CD4-positive, alpha-beta T cell treated with Interleukin-15 for 4 hours (primary cell): ENCODE results near the gene CCDC194.
A peak's percentile ranks its signal among the peaks of the same experiment; 100 is the strongest.

Experiments
- DNase-seq: peaks from one replicate; pipeline ENCODE4 v3.0.0-alpha.2; 2020; ENCODE audit warnings: low spot score

The CCDC194 gene

DNA sequence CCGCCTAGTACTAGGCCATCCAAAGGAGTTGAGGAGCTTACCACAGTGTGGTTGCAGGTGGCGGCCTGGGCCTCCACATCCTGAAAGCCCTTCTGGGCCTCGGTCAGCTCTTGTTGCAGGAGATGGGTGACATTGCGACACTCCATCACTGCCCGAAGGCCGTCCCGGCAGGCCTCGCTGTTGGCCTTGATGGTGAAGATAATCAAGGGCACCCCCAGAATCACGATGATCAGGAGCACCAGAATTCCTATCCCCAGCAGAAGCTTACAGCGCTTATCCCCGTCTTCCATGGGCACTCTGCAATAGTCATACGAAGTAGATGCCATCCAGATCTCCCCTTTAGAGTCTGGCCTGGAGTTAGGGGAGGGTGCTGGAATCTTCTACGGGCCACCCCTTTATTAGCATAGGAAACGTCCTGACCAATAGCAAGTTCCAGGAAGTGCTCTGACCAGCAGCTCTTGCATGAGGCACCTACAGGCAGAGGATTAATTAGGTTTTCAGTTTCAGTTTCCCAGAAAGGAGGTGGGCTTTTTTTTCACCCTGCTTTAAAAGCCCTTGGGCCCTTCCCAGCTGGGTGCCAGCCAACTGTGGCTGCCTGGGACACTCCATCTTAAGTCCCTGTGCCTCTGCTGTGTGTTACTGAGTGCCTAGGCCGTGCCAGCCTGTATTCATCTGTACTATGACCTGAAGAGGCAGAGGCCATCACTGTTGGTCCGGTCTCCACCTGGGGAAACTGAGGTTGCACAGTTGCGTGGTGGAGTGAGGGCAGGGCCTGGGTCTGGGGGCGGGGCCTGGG, 11.5 kb upstream of the CCDC194 start, which contains the start of gene BST2:
TSS of gene BST2 (minus strand) at position 381 of the 796 bp plus-strand sequence. CDS start at position 326, 55 bp downstream.
- peak; percentile 71 for DNase-seq

DNA sequence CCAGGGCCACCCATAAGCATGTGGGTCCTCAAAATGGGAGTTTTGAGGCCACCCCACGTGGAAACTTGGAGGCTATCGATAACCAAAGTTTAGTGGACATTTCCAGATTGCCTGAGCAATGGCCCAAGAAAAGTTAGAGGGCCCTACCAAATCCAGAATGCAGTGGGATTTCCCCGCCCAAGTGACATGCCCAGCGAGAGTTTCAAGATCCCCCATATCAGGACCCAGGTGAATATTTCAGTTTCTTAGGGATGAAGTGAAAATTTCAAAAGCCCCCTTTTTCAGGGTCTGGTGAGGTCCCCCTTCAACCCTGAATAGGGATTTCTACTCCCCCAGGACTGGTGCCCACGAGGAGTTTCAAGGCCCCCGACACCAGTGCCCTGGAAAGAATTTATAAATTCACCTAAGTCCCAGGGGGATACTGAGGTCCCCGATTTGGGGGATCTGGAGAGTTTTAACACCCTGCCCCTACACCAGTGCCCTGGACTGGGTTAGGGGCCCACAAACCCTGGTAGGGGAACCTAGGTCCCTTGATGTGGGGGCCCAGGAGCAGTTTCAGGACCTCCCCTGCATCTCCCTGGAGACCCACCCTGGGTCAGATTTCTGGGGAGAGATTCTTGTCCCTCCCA, 10.7 kb upstream of the CCDC194 start:
- no peak for DNase-seq

DNA sequence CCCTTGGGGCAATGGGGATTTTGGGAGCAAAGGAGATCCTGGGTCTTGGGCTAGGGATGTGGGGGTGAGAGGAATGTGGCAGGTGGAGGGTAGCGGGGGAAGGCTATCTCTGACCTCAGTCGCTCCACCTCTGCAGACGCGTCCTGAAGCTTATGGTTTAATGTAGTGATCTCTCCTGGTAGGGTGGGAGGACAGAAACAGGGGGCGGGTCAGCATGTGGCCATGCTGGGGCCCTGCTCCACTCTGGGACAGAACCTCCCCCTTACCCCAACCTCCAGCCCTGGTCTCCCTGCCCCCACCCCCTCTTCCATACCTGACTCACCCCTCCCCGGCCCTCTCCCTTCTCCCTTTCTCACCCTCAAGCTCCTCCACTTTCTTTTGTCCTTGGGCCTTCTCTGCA, 10.0 kb upstream of the CCDC194 start:
- DNase-seq = no peak

DNA sequence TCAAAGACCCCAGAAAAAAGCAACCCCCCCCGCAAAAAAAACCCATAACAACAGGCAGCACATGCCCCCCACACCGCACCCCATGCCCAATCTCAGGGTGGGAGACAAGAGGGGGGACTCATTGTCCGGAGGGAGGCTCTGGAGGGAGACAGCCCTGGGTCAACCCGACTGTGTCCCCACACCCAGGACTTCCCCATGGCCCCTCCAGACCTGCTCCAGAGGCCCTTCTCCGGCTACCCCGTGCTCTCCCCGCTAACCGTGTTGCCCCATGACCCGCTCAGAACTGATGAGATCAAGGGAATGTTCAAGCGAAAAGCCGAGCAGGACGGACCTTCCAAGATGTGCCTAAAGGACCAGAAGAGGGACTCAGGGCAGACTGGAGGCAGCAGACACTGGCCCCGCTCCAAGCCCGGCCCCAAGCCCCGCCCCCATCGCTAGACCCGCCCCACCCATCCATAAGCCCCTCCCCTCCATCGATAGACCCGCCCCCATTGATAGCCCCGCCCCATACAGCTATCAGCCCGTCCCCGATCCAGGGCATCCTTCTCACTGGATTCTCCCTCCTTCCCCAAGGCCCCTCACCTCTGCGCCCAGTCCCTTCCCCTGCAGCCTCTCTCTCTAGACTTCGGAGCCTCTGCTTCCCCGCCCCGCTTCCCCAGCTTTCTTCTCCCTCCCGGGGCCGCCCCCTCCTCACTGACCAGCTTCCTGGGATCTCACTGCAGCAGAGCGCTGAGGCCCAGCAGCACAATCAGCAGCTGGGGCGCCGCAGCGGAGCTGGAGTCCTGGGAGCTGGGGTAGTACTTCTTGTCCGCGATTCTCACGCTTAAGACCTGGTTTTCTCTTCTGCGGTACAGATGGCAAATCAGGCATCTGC, 9.2 kb upstream of the CCDC194 start:
- no peak for DNase-seq

DNA sequence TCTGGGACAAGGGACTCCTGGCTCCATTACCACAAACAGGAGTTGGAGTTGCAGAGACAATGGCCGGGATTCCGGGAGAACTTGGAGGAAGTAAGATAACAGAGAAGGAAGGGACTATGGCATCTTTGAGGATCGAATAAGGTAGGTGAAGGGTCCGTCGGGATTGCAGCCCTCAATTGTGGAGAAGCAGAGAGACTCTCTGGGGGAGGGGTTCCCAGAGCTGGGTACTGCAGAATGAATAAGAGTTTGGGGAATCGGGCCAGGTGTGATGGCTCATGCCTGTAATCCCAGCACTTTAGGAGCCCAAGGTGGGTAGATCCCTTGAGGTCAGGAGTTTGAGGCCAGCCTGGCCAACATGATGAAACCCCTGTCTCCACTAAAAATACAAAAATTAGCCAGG, 7.6 kb upstream of the CCDC194 start:
- DNase-seq = no peak

DNA sequence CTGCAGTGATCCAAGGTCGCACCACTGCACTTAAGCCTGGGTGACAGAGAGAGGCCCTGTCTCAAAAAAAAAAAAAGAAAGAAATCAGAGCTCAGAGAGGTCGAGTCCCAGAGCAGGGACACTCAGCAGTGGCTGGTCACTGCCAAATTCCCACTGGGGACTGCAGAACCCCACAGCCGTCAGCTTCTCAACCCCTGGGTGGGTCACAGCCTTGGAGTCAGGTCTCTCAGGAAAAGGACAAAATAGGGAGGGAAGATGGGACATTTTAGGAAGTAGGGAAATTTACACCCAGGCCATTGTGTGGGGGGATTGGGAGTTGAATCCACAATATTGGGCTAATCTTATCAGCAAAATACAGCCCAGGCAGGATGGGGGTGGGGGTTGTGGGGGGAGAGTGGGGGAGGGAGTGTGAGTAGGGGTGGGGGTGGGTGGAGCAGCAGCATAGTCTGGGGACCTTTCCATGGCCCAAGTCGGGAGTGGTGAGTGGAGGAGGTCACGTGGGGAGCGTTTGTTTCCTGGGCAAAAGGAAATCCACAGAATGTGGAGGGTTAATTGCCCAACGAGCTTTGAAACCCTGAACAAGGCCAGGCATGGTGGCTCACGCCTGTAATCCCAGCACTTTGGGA, 5.0 kb upstream of the CCDC194 start:
- no peak for DNase-seq

DNA sequence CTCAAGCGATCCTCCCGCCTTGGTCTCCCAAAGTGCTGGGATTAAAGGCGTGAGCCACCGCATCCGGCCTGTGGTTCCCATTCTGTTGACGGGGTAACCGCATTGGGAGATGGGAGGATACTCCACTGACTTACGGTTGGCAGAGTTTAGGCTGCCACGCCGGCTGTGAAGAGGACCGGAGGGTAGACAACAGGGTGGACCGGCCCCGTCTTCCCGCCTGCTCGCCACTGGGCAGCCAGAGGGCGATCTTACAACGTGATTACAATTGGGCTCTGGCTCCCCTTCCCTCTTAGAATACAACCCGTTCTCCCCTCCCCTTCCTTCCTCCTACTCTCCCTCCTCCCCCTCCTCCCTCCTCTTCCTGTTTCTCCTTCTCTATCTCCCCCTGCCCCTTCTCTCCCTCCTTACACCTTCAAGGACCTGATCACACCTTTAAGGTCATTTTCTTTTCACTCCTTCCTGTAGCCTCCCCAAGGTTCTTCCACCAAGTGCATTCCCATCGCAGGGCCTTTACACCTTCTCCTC, 957 bp upstream of the CCDC194 start:
- DNase-seq = peak; percentile 70

DNA sequence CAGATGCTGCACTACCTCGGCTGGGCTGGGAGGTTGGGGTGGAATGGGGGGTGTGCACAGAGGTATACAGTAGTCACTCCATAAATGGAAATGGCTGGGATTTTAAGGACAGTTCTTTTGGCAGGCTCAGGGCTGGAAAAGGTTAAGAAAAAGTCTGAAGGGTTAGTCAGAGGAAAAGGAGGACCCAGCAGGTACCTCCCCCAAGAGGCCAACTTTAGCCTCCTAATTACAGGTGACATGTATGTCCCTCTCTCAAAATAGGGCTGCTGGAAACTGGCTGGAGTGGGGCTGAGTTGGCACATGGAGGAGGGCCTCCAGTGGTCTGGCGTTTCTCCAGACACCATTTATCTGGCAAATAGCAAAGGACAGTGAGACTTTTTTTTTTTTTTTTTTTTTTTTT, 994 bp downstream of the CCDC194 start:
- DNase-seq = no peak

DNA sequence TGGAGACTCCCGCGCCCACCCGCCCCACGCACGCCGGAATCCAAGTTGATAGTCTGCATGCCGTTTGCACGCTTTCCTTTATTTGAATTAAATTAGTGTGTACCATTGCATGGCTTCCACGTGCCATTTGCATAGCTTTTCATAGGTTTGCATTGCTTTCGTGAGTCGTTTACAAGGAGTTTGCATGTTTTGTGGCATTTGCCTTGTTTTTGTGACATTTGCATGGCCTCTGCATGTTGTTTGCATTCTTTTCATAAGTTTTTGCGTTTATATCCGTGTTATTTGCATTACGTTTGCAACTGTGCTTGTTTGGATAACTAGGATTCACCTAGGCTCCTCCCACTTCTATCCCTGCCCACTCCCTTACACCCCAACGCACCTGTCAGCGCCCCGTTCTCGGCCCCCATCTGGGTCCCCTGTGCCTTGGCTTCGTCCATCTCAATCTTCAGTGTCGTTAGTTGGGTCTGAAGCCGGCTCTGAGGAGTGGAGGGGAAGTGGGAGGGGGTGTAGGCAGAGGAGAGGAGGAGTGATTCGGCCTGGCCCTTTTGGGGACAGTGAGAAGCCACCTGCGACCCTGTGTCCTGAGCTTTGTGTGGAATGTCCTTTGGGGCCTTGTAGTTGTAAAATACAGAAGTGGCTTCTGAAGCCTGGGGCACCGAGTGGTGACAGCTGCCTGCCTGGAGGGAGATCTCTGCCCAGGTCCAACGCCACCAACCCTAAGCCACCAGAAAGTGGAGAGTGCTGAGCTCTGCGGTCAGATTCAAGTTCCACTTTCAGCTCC, 2.4 kb downstream of the CCDC194 start:
- DNase-seq = no peak

DNA sequence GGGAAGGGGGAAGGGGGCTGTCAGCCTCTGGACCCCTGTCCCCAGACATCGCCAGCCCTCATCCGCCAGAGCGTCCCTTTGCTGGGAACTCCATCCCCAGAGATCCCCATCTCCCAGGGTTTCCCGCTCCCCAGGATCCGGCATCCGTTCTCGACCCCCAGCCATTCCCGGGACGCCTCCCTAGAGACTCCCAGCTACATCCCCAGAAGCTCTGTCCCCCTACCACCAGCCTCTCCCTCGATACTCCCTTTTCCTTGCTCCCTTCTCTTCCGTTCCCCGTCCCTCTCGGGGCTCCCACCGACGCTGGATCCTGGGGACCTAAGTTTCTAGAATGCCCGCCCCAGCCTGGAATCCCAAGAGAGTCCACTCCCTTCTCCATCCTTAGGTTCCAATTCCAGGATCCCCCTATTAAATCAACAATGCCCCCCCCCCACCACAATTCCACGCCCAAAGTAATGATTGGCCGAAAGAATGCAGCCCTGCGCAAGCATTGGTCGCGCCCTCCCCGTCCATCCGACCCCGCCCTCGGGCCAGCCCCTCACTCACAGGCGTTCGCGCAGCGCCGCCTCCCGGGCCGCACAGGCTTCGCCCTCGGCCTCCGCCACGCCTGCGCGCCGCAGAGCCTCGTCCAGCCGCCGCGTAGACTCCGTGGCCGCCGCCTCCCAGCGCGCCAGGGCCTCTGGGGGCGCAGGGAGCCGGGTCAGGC, 3.2 kb downstream of the CCDC194 start:
- DNase-seq = peak; percentile 80

DNA sequence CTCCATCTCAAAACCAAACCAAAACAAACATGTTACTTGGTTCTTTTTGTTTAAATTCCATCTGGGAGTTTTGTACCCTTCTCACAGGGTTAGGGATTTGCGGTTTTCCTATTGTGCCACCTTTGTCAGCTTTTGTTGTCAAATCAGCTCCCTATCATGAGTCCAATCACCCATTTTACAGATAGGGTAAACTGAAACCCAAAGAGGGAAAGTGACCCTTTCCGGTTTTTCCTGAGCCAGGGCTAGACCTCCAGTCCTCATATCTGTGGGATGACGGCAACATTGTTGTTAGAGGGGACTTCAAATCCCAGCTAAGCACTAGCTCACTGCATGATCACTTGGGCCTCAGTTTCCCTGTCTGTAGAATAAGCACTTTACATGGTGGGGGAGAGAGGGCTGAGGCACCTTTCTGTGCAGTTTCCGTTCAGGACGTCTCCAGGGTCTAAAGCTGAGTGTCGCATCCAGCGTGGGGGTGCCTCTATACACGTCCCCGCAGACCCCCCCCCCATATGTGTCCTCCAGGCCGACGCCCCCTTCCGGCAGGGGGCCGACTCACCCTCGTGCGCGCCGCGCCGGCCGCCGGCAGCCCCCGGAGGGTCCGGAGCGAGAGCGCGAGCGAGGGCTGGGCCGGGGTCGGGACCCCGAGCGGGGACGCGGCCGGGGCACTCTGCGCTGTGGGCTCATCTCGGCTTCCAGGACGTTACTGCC, 3.9 kb downstream of the CCDC194 start:
- no peak for DNase-seq

DNA sequence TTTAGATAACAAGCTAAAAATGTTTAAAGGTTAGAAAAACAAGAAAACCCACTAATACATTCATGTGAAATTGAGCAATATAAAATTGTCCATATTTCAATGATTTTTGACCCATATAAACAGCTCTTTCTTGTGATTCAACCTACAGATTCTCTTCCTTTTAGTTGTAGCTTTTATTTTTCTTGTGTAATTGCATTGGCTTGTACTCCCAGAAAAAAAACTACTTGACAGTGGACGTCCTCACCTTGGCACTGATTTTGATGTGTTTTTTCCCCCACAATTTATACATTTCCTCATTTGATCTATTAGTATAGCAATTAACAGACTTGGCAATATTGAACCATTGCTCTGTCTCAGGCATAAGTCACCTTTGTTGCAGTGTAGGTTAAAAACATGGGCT, 4.7 kb downstream of the CCDC194 start:
- DNase-seq = no peak

DNA sequence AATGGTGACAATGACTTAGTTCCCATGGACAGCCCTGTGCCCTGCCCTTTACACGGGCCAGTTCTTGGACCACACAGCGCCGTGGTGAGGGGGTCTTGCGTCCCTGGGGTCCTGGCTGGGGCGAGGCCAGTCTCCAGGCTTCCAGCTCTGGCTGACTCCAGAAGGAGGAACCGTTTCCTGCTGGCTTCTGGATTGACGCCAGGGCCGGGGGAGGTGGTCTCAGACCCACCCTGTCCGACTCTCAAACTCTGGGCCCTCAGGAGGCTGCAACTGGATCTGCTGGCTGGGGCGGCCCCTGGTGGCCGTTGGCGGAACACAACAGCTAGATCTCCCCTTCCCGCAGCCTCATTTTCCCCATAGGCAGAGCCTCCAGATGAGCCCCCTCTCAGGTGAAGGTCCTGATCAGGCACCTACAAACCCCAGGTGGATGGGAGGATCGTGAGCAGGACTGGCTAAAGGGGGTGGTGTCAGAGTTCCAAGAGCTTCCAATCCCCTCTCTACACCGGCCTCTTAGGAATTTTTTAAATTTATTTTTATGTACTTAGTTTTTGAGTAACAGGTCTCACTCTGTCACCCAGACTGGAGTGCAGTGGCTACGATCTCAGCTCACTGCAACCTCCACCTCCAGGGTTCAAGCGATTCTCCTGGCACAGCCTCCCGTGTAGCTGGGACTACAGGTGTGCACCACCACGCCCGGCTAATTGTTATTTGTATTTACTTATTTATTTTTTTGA, 8.0 kb downstream of the CCDC194 start:
- DNase-seq = peak; percentile 57

DNA sequence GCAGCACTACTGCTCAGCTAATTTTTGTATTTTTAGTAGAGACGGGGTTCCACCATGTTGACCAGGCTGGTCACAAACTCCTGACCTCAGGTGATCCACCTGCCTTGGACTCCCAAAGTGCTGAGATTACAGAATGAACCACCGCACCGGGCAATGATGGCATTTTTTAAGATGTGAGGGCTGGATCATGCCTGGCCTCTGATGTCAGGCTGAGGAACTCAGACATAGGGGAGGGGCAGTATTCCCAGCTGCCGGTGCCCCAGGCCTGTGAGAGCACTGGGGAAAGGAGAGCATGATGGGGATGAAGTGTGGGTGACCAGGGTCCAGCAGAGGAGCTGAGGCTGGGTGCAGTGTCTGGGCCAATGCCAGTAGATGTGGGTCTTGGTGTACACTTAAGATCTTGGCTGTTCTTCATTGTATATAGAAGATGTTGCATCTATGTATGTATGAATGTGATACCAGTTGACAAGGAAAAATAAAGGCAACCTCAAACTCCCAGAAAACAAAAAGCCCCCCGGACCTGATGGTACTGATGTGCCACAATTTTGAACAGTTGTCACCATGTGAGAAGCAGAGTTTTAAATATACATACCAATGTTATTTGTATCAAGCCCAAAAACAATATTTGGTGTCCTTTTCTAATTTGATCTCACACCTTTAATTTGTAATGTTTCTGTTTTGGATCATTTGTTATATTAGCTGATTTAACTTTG, 13.4 kb downstream of the CCDC194 start:
- no peak for DNase-seq

DNA sequence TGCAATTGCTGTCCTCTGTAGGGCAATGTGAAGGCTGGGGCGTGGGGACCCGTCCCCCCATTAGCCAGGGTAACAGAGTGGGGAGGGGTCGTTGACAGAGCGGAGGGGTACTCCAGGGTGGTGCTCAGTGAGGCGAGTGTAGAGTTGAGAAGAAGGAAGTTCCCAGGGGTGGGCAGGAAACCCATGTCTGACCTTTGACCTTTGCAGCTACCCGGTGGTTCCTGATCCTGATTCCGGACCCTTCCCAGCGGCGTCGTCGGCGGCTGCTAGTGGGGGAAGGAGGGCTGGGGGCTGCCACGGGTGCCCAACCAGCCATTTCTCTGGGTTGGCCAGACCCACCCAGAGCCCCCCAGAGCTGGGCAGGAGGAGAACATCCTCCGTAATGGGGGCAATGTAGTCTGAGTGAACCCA, 14.8 kb downstream of the CCDC194 start:
- DNase-seq = no peak

DNA sequence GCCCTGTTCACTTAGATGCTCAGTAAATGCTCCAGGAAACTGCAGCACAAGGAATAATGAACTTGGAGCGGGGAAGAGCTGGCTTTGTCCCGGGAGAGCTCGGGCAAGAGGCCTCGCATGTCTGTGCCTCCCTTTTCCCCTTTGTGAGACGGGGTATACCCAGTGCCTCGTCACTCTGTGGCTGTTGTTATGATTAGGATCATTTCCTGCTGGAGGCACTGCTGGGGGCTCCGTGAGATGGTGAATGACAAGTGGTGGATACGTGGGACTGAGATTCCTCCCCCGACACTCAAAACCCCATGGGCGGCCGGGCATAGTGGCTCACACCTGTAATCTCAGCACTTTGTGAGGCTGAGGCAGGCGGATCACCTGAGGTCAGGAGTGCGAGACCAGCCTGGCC, 15.7 kb downstream of the CCDC194 start:
- DNase-seq = no peak

DNA sequence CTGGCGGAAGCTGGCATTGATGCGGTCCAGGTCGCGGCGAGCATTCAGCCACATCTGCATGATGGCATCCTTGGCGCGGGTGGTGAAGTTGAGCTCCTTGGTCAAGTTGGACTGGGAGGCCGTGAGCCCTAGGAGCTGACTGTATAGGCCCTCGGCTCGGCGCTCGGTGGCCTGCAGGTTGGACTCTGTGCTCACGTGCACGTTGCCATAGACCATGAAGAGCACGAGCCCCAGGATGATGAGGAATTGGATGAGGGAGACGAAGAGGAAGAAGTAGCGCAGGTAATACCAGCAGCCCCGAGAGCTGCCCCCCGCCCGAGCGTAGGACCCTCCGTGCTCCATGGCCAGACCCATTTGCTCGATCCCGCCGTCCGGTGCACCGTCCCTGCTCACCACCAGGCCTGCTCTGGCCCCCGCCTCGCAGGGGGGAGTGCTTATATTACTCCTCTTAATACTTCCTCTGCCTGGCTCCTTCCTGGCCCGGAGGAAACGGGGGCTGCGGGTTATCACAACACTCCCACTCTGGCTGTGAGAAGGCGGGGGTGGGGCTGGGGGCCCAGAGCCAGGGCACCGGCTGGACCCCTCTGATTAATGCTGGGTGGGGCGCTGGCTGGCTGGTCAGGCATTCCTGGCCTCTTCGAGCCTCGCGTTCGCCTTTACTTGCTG, 16.9 kb downstream of the CCDC194 start, which contains the start of gene PLVAP:
TSS of gene PLVAP (minus strand) at position 408 of the 666 bp plus-strand sequence. CDS start at position 354, 54 bp downstream.
- DNase-seq = no peak
